ENCODE data around the gene GLDN.
"Not testable (repeated sequence)": the region's sequence is repeated elsewhere in the genome, so short reads cannot be mapped to it uniquely, and the experiment has no call there.

The GLDN gene

GRCh38 chr15:51424780-51425179, 83.3 kb downstream of the GLDN start:
- H3K27ac ChIP-seq, result no peak overlapping the region
- TF ChIP-seq CTCF (conservative IDR thresholded peaks at IDR 0.05) (no peak), ZFX (IDR thresholded peaks at IDR 0.05) (no peak)

DNA sequence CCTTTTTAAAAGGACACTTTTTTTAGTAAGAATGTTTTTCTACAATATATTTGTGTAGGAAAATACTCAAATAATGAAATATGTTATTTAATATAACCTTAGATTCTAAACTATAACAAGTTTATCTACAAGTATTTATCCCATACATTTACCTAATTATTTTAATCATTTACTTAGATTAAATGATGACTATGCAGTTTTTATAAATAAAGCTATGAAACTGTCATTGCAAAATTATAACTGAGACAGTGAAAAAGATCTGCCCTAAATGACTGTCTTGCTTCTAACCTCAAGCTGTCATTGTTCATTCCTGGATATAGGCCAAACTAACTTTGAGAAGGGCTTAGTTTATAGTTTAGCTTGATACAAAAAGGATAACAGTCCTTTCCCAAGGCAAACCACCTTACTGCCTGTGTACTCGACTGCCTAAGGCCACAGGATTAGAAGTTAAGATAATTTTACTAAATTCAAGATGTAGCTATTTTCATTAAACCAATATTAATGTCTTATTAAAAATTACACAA, 84.1 kb downstream of the GLDN start:
- TF ChIP-seq ZFX (IDR thresholded peaks at IDR 0.05), result no peak
- no peak for TF ChIP-seq CTCF (conservative IDR thresholded peaks at IDR 0.05)
- H3K27ac ChIP-seq, result no peak overlapping the region

DNA sequence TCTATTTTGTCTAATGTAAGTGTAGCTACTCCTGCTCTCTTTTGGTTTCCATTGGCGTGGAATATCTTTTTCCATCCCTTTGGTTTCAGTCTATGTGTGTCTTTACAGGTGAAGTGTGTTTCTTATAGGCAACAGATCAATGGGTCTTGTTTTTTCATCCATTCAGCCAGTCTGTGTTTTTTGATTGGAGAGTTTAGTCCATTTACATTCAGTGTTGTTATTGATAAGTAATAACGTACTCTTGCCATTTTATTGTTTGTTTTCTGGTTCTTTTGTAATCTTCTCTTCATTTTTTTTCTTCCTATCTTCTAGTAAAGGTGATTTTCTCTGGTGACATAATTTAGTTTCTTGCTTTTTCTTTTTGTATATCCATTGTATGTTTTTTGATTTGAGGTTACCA, 97.1 kb downstream of the GLDN start:
- H3K27ac ChIP-seq, result no peak overlapping the region
- TF ChIP-seq CTCF (conservative IDR thresholded peaks at IDR 0.05) (no peak), ZFX (IDR thresholded peaks at IDR 0.05) (no peak)

DNA sequence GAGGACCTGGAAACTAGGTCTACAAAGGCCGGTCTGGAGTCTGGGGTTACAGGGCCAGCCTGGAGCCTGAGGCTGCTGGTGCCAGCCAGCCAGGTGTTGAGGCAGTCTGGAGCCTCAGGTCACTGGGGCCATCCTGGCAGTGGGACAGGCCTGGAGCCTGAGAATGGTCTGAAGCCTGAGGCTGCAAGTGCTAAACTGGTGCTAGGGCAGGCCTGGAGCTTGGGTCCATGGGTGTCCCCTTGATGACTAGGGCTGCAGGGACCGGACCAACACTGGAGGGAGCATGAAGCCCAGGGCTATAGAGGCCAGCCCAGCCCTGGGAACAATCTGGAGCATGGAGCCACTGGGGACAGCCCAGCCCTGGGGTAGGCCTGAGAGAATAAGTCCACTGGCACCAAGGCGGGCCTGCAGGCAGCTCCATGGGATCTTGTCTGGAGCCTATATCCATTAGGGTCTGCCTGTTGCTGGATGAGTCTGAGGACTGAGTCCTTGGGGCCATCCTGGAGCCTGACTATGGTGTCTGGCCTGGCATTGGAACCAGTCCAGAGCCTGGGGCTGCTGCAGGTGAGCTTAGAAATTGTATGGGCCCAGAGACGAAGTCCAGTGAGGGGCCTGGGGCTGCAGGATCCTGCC, 101.9 kb downstream of the GLDN start:
- H3K27ac ChIP-seq, result no peak overlapping the region
- TF ChIP-seq CTCF (conservative IDR thresholded peaks at IDR 0.05), result no peak
- TF ChIP-seq ZFX (IDR thresholded peaks at IDR 0.05), result no peak

- TF ChIP-seq CTCF (conservative IDR thresholded peaks at IDR 0.05) (no peak), ZFX (IDR thresholded peaks at IDR 0.05) (no peak)
- H3K27ac ChIP-seq, result no peak overlapping the region
Measured at GRCh38 chr15:51444112-51444511, 102.7 kb downstream of the GLDN start.

DNA sequence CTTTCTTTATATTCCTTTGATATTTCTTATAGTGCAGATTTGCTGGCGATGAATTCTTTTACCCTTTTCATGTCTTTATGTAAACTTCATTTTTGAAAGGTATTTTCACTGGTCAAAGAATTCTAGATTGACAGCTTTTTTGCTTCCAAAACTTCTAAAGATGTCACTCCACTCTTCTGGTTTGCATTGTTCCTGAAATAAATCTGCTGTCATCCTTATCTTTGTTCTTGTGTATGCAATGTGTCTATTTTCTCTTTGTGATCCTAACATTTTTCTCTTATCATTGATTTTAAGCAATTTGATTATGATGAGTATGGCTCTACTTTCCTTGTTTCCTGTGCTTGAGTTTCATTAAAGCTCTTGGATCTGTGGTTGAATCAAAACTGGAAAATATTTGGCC, 103.4 kb downstream of the GLDN start:
- TF ChIP-seq CTCF (conservative IDR thresholded peaks at IDR 0.05) (no peak), ZFX (IDR thresholded peaks at IDR 0.05) (no peak)
- no peak overlapping the region for H3K27ac ChIP-seq

DNA sequence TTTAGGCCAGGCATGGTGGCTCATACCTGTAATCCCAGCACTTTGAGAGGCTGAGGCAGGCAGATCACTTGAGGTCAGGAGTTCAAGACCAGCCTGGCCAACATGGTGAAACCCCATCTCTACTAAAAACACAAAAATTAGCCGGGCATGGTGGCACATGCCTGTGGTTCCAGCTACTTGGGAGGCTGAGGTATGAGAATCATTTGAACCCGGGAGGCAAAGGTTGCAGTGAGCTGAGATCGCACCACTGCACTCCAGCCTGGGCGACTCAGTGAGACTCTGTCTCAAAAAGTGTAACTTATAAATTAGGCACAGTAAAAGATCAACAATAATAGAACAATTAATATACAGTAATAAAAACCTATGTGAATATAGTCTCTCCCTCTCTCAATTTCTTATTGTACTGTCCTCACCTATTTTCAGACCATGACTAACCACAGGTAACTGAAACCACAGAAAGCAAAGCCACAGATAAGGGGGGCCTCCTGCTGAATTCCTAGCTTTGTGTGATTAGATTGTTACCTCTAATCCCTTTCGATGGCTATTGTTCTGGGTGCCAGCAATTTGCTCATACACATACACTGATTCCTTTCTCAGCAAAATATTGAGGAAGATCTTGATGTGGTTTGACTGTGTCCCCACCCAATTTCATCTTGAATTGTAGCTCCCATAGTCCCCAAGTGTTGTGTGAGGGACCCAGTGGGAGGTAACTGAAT, 104.7 kb downstream of the GLDN start:
- not testable (repeated sequence) for H3K27ac ChIP-seq
